HCT116 (cell line): ENCODE results near the gene IL21R. TPM values are rescaled to one million over a fixed set of nuclear protein-coding genes. Genes with fewer than 3 reads are reported as not detected.

Source experiments
- ATAC-seq: fragments of 200-7000 bp; cut with Tn5 transposase; 2 replicates; pipeline ENCODE4 v1.9.1; 2020; ENCODE audit warnings: mild to moderate bottlenecking, moderate library complexity
- BruUV-seq: library from RNA; stranded (reverse); fragments of 400-500 nt; replicated peaks from 2 replicates; lab custom pipeline; 2021; lab: Mats Ljungman, UMichigan
- CTCF ChIA-PET: fragments of 300-600 bp; sonication (Branson Sonifier 250); formaldehyde crosslinking; loops from one replicate; lab custom pipeline; 2021; ENCODE audit warnings: antibody characterized with exemption; lab: Charles Lee
- POLR2A ChIA-PET: fragments of 300-600, 350-600 bp; sonication (Branson Sonifier 250); formaldehyde crosslinking; loops from one replicate; lab custom pipeline; 2021; ENCODE audit warnings: antibody characterized with exemption; lab: Charles Lee
- RAD21 ChIA-PET, 2 experiments: fragments of 300-600 bp; sonication (Branson Sonifier 250); formaldehyde crosslinking; loops; one replicate each; lab custom pipeline; 2023; ENCODE audit warnings: low total read pairs in 2 of 2; ENCODE audit not compliant: uncharacterized antibody in 2 of 2, unreplicated experiment in 2 of 2, low non-redundant PET in 1 of 2; lab: Charles Lee
- DNase-seq: peaks from one replicate; pipeline ENCODE4 v3.0.0-alpha.2; 2010; ENCODE audit warnings: low read depth, low spot score
- H2AFZ ChIP-seq: fragments of 200-600 bp; shearing (Covaris generic), sonication (generic); 2 replicates; pipeline ENCODE4 v1.6.1; 2017; ENCODE audit warnings: low read depth, mixed run types, mixed read lengths, antibody characterized with exemption, low read length; ENCODE audit not compliant: poor library complexity, severe bottlenecking
- H3K27ac ChIP-seq: 2 replicates; pipeline ENCODE4 v1.5.1; 2012; ENCODE audit warnings: low read depth, low read length
- H3K27me3 ChIP-seq: fragments of 200-600 bp; sonication (generic); 2 replicates; pipeline ENCODE4 v1.6.1; 2016; ENCODE audit warnings: mixed run types, low read length, mixed read lengths; ENCODE audit not compliant: insufficient read depth
- H3K36me3 ChIP-seq, 2 experiments: fragments of 200-500 bp in 1 of 2; fragments of 200-600 bp in 1 of 2; sonication (Bioruptor generic) in 1 of 2; sonication (generic) in 1 of 2; 2 replicates each; pipeline versions ENCODE4 v1.5.1 to v1.6.1; 2014 to 2016; ENCODE audit warnings: low read length in 2 of 2, inconsistent platforms in 1 of 2, mixed read lengths in 1 of 2, mixed run types in 1 of 2; ENCODE audit not compliant: insufficient read depth in 2 of 2, control insufficient read depth in 1 of 2
- H3K4me1 ChIP-seq, 2 experiments: fragments of 200-600 bp in 1 of 2; sonication (generic) in 1 of 2; 2 replicates each; pipeline versions ENCODE4 v1.5.1 to v1.6.1; 2012 to 2017; ENCODE audit warnings: low read length in 2 of 2, inconsistent platforms in 1 of 2, mild to moderate bottlenecking in 1 of 2, mixed read lengths in 1 of 2, mixed run types in 1 of 2, moderate library complexity in 1 of 2; ENCODE audit not compliant: insufficient read depth in 2 of 2, control insufficient read depth in 1 of 2
- H3K4me2 ChIP-seq: fragments of 200-600 bp; sonication (generic); 2 replicates; pipeline ENCODE4 v1.6.1; 2017; ENCODE audit warnings: mixed run types, low read length, mixed read lengths
- H3K4me3 ChIP-seq, 2 experiments: fragments of 200-600 bp in 1 of 2; sonication (generic) in 1 of 2; replicated peaks in 1 of 2; 2 replicates each; pipeline ENCODE4 v1.5.1; 2011 to 2016; ENCODE audit warnings: low read length in 2 of 2, control low read depth in 1 of 2, low read depth in 1 of 2, mild to moderate bottlenecking in 1 of 2, mixed read lengths in 1 of 2, mixed run types in 1 of 2
- H3K79me2 ChIP-seq: fragments of 200-600 bp; sonication (generic); 2 replicates; pipeline ENCODE4 v1.6.1; 2017; ENCODE audit warnings: mild to moderate bottlenecking, mixed run types, low read length, moderate library complexity, mixed read lengths; ENCODE audit not compliant: insufficient read depth
- H3K9ac ChIP-seq: fragments of 200-600 bp; sonication (generic); 2 replicates; pipeline ENCODE4 v1.6.1; 2016; ENCODE audit warnings: low read length, mixed read lengths
- H3K9me2 ChIP-seq: fragments of 200-600 bp; sonication (generic), shearing (Covaris generic); 2 replicates; pipeline ENCODE4 v1.6.1; 2017; ENCODE audit warnings: mixed run types, mild to moderate bottlenecking, moderate library complexity; ENCODE audit not compliant: insufficient read depth
- H3K9me3 ChIP-seq, 2 experiments: fragments of 200-500 bp in 1 of 2; fragments of 200-600 bp in 1 of 2; sonication (Bioruptor generic) in 1 of 2; sonication (generic) in 1 of 2; 2 replicates each; pipeline ENCODE4 v1.6.1; 2014 to 2017; ENCODE audit warnings: low read length in 2 of 2, mixed read lengths in 2 of 2, inconsistent platforms in 1 of 2, low read depth in 1 of 2, mild to moderate bottlenecking in 1 of 2, mixed run types in 1 of 2, moderate library complexity in 1 of 2; ENCODE audit not compliant: control insufficient read depth in 1 of 2, insufficient read depth in 1 of 2
- H4K20me1 ChIP-seq: fragments of 200-600 bp; sonication (generic), shearing (Covaris generic); 2 replicates; pipeline ENCODE4 v1.6.1; 2017; ENCODE audit warnings: mixed run types, mild to moderate bottlenecking, moderate library complexity; ENCODE audit not compliant: insufficient read depth
- ATF3 ChIP-seq: IDR thresholded peaks from 2 replicates; pipeline ENCODE4 v1.6.1; 2012
- CBX3 ChIP-seq: IDR thresholded peaks from 2 replicates; pipeline ENCODE4 v1.6.1; 2012; ENCODE audit warnings: low read depth
- CTCF ChIP-seq, 3 experiments: fragments of 200-600 bp in 1 of 3; sonication (generic) in 1 of 3; IDR thresholded peaks in 2 of 3; conservative IDR thresholded peaks in 1 of 3; 2 replicates each; pipeline ENCODE4 v1.5.1; 2012 to 2017; ENCODE audit warnings: low read depth in 2 of 3, low read length in 2 of 3, antibody characterized with exemption in 1 of 3, borderline replicate concordance in 1 of 3, control low read depth in 1 of 3, mild to moderate bottlenecking in 1 of 3, mixed read lengths in 1 of 3, mixed run types in 1 of 3, moderate library complexity in 1 of 3; ENCODE audit not compliant: insufficient read depth in 1 of 3
- EGR1 ChIP-seq: IDR thresholded peaks from 2 replicates; pipeline ENCODE4 v1.6.1; 2012; ENCODE audit warnings: low read depth
- EZH2 ChIP-seq: fragments of 200-600 bp; sonication (generic); IDR thresholded peaks from 2 replicates; pipeline ENCODE4 v1.6.1; 2017; ENCODE audit warnings: antibody characterized with exemption, mixed run types
- EZH2phosphoT487 ChIP-seq: fragments of 200-600 bp; IDR thresholded peaks from 2 replicates; pipeline ENCODE4 v1.6.1; 2018; ENCODE audit warnings: antibody characterized with exemption, borderline replicate concordance
- FOSL1 ChIP-seq: IDR thresholded peaks from 2 replicates; pipeline ENCODE4 v1.6.1; 2012; ENCODE audit warnings: low read depth
- JUND ChIP-seq: IDR thresholded peaks from 2 replicates; pipeline ENCODE4 v1.6.1; 2012
- MAX ChIP-seq: IDR thresholded peaks from 2 replicates; pipeline ENCODE4 v1.6.1; 2012
- POLR2A ChIP-seq: IDR thresholded peaks from 2 replicates; pipeline ENCODE4 v1.7.0; 2011; ENCODE audit warnings: borderline replicate concordance; ENCODE audit not compliant: insufficient read depth, insufficient read length; ENCODE audit errors: extremely low read depth
- RAD21 ChIP-seq: IDR thresholded peaks from 2 replicates; pipeline ENCODE4 v1.6.1; 2012; ENCODE audit warnings: low read depth, mild to moderate bottlenecking
- REST ChIP-seq: IDR thresholded peaks from 2 replicates; pipeline ENCODE4 v1.6.1; 2012; ENCODE audit warnings: low read depth
- SIN3A ChIP-seq: IDR thresholded peaks from 2 replicates; pipeline ENCODE4 v1.6.1; 2012; ENCODE audit warnings: low read depth
- SP1 ChIP-seq: IDR thresholded peaks from 2 replicates; pipeline ENCODE4 v1.6.1; 2012; ENCODE audit warnings: low read depth
- SRF ChIP-seq: IDR thresholded peaks from 2 replicates; pipeline ENCODE4 v1.6.1; 2012; ENCODE audit warnings: low read depth
- TCF7L2 ChIP-seq: IDR thresholded peaks from 2 replicates; pipeline ENCODE4 v1.7.0; 2011; ENCODE audit warnings: borderline replicate concordance, inconsistent platforms; ENCODE audit not compliant: insufficient read depth, insufficient read length; ENCODE audit errors: extremely low read depth
- YY1 ChIP-seq: IDR thresholded peaks from 2 replicates; pipeline ENCODE4 v1.6.1; 2011; ENCODE audit warnings: low read length, low read depth, moderate library complexity, mild to moderate bottlenecking; ENCODE audit not compliant: insufficient replicate concordance; ENCODE audit errors: extremely low read depth
- ZBTB33 ChIP-seq: IDR thresholded peaks from 2 replicates; pipeline ENCODE4 v1.6.1; 2011; ENCODE audit warnings: mild to moderate bottlenecking, low read length, moderate library complexity; ENCODE audit not compliant: insufficient replicate concordance; ENCODE audit errors: extremely low read depth
- ZFX ChIP-seq: fragments of 450-650 bp; IDR thresholded peaks from 2 replicates; pipeline ENCODE4 v1.6.1; 2017
- ZNF274 ChIP-seq: fragments of 200-500 bp; sonication (Bioruptor generic); IDR thresholded peaks from 2 replicates; pipeline ENCODE4 v1.6.1; 2014; ENCODE audit warnings: mild to moderate bottlenecking, low read depth, low read length, inconsistent platforms
- intact Hi-C: fragments of 100-400 bp; cut with micrococcal nuclease; formaldehyde crosslinking; loops from 2 replicates; pipeline ENCODE4 v1.10.0; 2022
- total RNA-seq: library from RNA; stranded (reverse); gene quantifications from one replicate; pipeline ENCODE4 v1.2.1, GENCODE V29; 2021; ENCODE audit not compliant: unreplicated experiment

IL21R gene
- total RNA-seq, 1 experiment from 2014 or later, result 1.2 TPM

GRCh38 chr16:27387724-27388123, 14.2 kb upstream of the IL21R start:
- Histone ChIP-seq H3K4me2 (no peak overlapping the region), H4K20me1 (no peaks in the 10 kb centered on the region), H3K9me3 (no peaks in the 10 kb centered on the region), H2AFZ (no peak overlapping the region), H3K79me2 (no peaks in the 10 kb centered on the region), H3K36me3 (no peaks in the 10 kb centered on the region), H3K27me3 (no peaks in the 10 kb centered on the region), H3K4me3 (no peak overlapping the region), H3K4me1 (no peaks in the 10 kb centered on the region), H3K9me2 (no peaks in the 10 kb centered on the region), H3K27ac (no peak overlapping the region), H3K9ac (no peak overlapping the region)
- BruUV-seq, result no TSS peak
- ATAC-seq (no peak), DNase-seq (no peak)
- ChIA-PET POLR2A (interaction anchor here (2.0 kb wide), 1 partner anchor 13 kb away, joined by 4 read pairs; no protein-coding TSS in a partner anchor), CTCF (interaction anchor here (1.2 kb wide), 1 partner anchor 19 kb away, joined by 3 read pairs; no protein-coding TSS in a partner anchor), RAD21 (interaction anchor here in 1 of 2 experiments (0.7 kb wide), 1 partner anchor 879 kb away, joined by 3 read pairs; no protein-coding TSS in a partner anchor)
- TF ChIP-seq TCF7L2, result no peak
- no peak for TF ChIP-seq ZBTB33
- TF ChIP-seq POLR2A, result no peak
- no peak for TF ChIP-seq REST
- no peak for TF ChIP-seq ZNF274
- no peak for TF ChIP-seq EGR1
- no peak for TF ChIP-seq EZH2
- TF ChIP-seq MAX, result no peak
- no peak for TF ChIP-seq YY1
- TF ChIP-seq CBX3, result no peak
- TF ChIP-seq SRF, result no peak
- TF ChIP-seq ATF3, result no peak
- no peak for TF ChIP-seq EZH2phosphoT487
- TF ChIP-seq CTCF (IDR thresholded peaks at IDR 0.05 in 2 of 3, conservative IDR thresholded peaks at IDR 0.05 in 1 of 3; ENCODE audit: borderline replicate concordance in 1 of 3, insufficient read depth in 1 of 3, low read depth in 2 of 3, low read length in 2 of 3), result no peak
- TF ChIP-seq ZFX, result no peak
- no peak for TF ChIP-seq JUND
- TF ChIP-seq RAD21, result no peak
- no peak for TF ChIP-seq SP1
- TF ChIP-seq FOSL1, result no peak
- no peak for TF ChIP-seq SIN3A
- intact Hi-C loops, result no loop called here
